HT-29 (cell line): ENCODE data around the gene ADCY5. TPM values are rescaled to one million over a fixed set of nuclear protein-coding genes. Genes with fewer than 3 reads are reported as not detected.

Experiments used
- DNase-seq: peaks from one replicate; pipeline ENCODE4 v3.0.0-alpha.2; 2015; ENCODE audit warnings: low spot score
- total RNA-seq: library from RNA; depleted of rRNA; stranded (reverse); fragments of >200 nt; shearing (Covaris generic); gene quantifications from 2 replicates; pipeline ENCODE4 v1.2.3, GENCODE V29; 2014

ADCY5 gene
- total RNA-seq, 1 experiment from 2014 or later = 1.6 TPM

GRCh38 chr3:123388042-123388441 is 60.8 kb downstream of the ADCY5 start:
- no peak for DNase-seq

GRCh38 chr3:123387532-123387931 is 61.4 kb downstream of the ADCY5 start:
- no peak for DNase-seq

- DNase-seq = no peak
Measured at GRCh38 chr3:123386477-123387040, 62.3 kb downstream of the ADCY5 start.

- peak; percentile 45 for DNase-seq
Measured at GRCh38 chr3:123385981-123386380, 62.9 kb downstream of the ADCY5 start.

GRCh38 chr3:123385499-123385898 is 63.4 kb downstream of the ADCY5 start:
- no peak for DNase-seq

GRCh38 chr3:123385001-123385401 is 63.9 kb downstream of the ADCY5 start:
- DNase-seq = no peak

GRCh38 chr3:123384256-123384655 is 64.6 kb downstream of the ADCY5 start:
- no peak for DNase-seq

GRCh38 chr3:123383091-123384053 is 65.5 kb downstream of the ADCY5 start:
- no peak for DNase-seq

GRCh38 chr3:123380261-123380660 is 68.6 kb downstream of the ADCY5 start:
- no peak for DNase-seq

GRCh38 chr3:123379041-123379830 is 69.7 kb downstream of the ADCY5 start:
- no peak for DNase-seq

GRCh38 chr3:123378409-123378915 is 70.4 kb downstream of the ADCY5 start:
- DNase-seq = no peak

GRCh38 chr3:123377243-123377740 is 71.6 kb downstream of the ADCY5 start:
- DNase-seq = no peak

GRCh38 chr3:123376451-123377242 is 72.2 kb downstream of the ADCY5 start:
- DNase-seq = no peak

- peak; percentile 15 for DNase-seq
Measured at GRCh38 chr3:123375014-123375940, 73.6 kb downstream of the ADCY5 start.

GRCh38 chr3:123374016-123374415 is 74.9 kb downstream of the ADCY5 start:
- DNase-seq = no peak

GRCh38 chr3:123373474-123373987 is 75.4 kb downstream of the ADCY5 start:
- no peak for DNase-seq

GRCh38 chr3:123372686-123373473 is 76.0 kb downstream of the ADCY5 start:
- DNase-seq = no peak

GRCh38 chr3:123371859-123372685 is 76.8 kb downstream of the ADCY5 start:
- DNase-seq = no peak
